NCI-H510A treated with DMSO at 0.1 percent for 48 hours (cell line): ENCODE measurements around the gene SSU72.
"Not testable (repeated sequence)": the region's sequence is repeated elsewhere in the genome, so short reads cannot be mapped to it uniquely, and the experiment has no call there.

Experiments
- DNase-seq: peaks from one replicate; lab custom pipeline; 2025; lab: John Stamatoyannopoulos, UW

SSU72 gene

GRCh38 chr1:1595341-1595740 lies 20.7 kb upstream of the SSU72 start:
- DNase-seq: not testable (repeated sequence)

DNA sequence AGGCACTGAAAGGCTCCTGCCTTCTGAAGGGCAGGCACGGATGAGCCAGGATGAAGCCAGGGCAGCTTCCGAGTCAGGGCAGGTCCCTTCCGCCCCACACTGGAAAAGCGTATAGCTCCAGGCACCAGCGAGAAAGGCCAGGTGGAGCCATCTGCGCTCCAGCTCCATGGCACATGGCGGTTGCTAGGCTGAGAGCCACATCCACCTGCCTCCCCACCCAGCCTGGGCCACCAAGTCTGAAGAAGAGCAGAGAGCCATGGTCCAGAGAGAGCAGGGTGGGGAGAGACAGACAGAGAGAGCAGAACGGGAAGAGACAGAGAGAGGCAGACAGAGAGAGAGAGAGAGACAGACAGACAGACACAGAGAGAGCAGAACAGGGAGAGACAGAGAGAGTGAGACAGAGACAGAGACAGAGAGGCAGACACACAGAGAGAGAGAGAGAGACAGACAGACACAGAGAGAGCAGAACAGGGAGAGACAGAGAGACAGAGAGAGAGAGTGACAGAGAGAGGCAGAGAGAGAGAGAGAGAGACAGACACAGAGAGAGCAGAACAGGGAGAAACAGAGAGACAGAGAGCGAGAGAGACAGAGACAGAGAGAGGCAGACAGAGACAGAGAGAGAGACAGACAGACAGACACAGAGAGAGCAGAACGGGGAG lies 20.1 kb upstream of the SSU72 start:
- peak; percentile 82 for DNase-seq

- DNase-seq: no peak
These were observed 19.4 kb upstream of the SSU72 start for GRCh38 chr1:1593834-1594601.

- no peak for DNase-seq
These were observed 16.8 kb upstream of the SSU72 start for GRCh38 chr1:1591452-1591851.

GRCh38 chr1:1583347-1584010 lies 8.8 kb upstream of the SSU72 start:
- DNase-seq: no peak

GRCh38 chr1:1582585-1583346 lies 8.1 kb upstream of the SSU72 start:
- no peak for DNase-seq

DNA sequence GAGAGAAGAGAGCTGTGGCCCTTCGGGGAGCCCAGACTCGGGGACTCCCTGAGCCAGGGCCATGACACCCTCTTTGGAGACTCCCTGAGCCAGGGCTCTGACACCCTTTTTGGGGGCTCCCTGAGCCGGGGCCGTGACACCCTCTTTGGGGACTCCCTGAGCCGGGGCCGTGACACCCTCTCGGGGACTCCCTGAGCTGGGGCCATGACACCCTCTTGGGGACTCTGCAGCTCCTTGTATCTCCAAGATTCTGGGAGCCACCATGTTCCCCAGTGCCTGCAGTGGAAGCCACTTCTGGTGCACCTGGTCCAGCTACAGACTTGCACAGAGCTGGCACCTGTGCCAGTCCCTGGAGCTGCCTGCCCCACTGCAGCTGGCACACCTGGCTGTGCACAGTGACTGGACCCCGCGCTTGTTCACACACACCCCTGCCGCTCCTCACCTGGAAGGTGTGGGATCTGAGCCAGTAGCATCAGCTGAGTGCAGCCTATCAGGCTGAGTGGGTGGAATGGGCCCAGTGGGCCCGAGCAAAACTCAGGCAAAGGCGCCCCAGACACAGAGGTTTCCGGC lies 3.8 kb upstream of the SSU72 start:
- DNase-seq: no peak

DNA sequence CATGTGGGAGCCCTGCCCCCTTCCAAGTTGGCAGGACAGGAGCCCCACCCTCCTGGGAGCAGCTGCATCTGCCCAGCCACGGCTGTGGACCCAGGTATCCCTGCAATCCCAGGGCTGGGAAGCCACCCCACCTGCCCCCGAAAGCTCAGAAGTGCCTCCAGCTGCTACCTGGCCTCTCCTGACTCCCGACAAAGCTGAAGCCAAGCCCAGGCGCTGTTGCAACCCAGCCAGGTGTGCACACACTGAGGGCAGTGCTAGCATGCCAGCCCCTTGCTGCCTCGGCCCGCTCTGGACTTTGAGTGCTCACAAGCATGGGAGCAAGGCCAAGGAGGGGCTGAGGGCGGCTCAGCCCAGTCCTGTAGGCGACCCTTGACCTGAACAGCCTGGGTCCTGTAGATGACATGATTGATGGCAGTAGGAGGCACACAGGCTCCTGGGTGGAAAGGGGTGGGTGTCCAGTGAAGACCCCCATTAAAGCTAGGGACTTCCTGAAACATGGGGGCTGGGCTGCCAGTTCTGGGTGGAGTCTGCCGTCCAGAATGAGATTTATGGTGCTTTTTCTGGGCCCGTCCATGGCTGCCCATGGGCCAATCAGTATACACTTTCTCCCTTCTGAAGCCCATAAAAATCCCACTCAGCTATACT lies 2.8 kb upstream of the SSU72 start:
- peak; percentile 70 for DNase-seq

GRCh38 chr1:1573843-1574720 lies 581 bp downstream of the SSU72 start:
- peak; percentile 98 for DNase-seq

GRCh38 chr1:1569341-1569740 lies 5.3 kb downstream of the SSU72 start:
- no peak for DNase-seq

- DNase-seq: no peak
These were observed 6.8 kb downstream of the SSU72 start for GRCh38 chr1:1567891-1568291.

DNA sequence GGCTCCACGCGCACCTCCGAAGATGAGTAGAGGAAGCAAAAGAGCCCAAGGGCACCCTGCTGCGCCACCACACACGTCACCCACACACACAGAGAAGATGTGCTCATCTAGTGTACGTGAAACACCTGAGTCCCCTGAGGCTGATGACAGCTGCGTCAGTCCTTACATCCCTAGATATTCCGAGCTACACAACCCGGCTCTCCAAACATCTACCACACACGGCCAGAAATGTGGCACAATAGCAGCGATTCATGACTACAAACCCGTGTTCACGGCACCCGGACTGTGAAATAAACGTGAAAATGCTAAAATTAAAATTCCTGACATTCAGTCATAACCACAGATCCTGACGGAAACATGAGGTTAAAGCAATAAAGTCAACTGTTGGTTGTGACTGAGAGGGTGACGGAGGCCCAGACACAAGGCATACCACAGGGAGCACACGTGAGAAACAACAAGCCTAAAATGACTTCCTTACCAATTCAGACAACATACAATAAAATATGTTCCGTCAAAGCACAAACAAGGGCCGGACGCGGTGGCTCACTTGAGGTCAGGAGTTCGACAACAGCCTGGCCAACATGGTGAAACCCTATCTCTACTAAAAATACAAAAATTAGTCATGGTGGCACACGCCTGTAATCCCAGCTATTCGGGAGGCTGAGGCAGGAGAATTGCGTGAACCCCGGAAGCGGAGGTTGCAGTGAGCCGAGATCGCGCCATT lies 7.3 kb downstream of the SSU72 start:
- no peak for DNase-seq

DNA sequence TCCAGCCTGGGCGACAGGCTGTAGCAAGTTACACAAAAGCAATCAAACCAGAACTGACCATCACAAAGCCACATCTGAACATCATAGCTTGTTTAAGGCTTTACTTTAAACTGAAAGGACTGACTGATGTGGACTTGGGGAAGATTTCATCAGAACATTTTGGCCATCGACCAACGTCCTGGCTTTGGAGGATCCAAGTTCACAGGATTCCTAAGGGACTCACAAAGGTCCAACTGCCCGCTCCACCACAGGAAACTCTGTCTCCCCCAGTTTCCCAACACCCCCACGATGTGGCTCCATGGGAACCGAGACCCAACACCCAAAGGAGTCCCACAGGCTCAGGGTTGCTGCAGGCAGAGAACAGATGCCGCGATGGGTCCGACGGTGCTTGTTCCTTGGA lies 9.3 kb downstream of the SSU72 start:
- no peak for DNase-seq

- no peak for DNase-seq
These were observed 10.4 kb downstream of the SSU72 start for GRCh38 chr1:1564268-1564667.

GRCh38 chr1:1563688-1564087 lies 11.0 kb downstream of the SSU72 start:
- no peak for DNase-seq

DNA sequence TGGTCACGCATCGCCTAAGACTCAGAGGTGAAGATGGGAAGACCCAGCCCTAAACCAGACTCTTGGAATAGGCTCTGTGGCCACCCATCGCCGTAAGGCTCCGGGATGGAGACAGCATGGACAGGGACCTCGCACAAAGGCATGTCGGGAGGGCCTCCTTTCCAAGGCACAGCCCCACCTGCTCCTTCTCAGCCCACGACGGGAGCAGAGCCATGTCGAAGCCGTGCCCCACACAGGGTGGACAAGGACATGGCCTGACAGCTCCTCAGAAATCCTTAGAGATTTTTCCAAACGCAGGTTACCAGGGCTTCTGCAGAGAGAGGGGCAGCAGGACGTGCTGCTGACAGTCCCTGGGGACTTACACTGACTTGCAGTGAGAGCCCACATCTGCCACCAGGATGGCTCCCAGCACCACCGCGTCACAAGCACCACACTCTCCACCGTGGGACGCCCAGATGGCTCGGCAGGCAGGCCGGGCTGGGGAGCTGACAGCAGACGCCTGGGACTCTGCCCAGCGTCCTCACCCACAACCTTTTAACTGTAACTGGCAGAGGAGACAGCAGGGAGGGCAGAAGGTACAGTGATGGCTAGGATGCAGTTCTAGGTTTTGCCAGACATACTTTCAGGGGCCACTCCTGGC lies 12.0 kb downstream of the SSU72 start:
- DNase-seq: no peak

DNA sequence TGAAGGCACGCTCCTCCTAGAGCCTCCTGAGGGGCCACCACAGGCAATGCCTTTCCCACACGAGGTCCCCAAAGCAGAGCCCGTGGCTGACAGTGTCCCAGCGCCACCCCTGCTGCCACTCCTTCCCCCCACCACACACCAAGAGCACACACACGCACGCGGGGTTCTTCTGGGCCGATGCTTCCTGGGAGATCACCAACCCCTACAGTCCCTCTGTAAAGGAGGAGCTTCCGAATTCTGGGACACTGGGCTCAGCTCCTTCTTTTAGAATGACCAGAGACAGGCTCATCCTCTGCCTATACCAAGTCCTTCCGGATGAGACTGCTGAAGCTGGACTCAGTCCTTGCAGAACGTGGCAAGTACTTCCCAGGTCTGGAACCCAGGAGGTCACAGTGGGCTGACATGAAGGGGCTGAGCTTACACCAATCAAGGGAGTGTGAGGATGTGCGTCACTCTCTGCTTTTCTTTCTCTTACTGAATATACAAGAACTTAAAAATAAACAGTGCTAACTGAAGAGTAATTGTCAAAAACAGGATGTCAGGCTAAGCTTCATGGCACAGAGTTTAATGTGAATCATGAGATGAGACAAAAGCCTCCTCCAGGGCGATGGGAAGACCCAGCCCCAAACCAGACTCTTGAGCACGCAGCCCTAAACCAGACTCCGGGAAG lies 12.7 kb downstream of the SSU72 start:
- DNase-seq: no peak

- DNase-seq: no peak
These were observed 14.5 kb downstream of the SSU72 start for GRCh38 chr1:1560178-1560577.

DNA sequence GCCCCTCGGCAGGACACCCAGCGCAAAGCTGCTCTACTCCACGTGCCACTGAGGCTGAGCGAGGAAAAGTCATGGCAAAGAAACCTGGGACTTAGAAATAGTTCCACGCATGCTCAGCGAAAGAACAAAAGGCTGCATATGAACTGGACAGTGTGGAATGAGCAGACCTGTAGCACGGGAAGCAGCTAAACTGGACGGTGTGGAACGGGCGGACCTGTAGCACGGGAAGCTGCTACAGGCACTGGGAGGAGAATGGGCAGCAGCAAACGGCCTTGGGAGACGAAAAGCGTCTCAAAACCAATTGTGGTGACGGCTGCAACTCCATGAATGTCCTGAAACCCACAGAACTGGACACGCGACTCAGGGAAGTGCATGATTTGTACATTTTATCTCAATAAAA lies 15.6 kb downstream of the SSU72 start:
- no peak for DNase-seq
